DOHH2 (cell line): ENCODE data around the gene MED10.

Source experiments
- H3F3A ChIP-seq: fragments of 200-600 bp; sonication (generic), shearing (Covaris generic); 2 replicates; pipeline ENCODE4 v1.6.0; 2016; ENCODE audit warnings: antibody characterized with exemption, mild to moderate bottlenecking; ENCODE audit not compliant: control insufficient read depth, insufficient read depth
- H3K27ac ChIP-seq: fragments of 200-600 bp; sonication (generic); 2 replicates; pipeline ENCODE4 v1.5.1; 2014; ENCODE audit warnings: low read depth, mild to moderate bottlenecking, low read length, moderate library complexity
- H3K27me3 ChIP-seq: fragments of 200-600 bp; sonication (generic); 2 replicates; pipeline ENCODE4 v1.6.1; 2014; ENCODE audit warnings: mild to moderate bottlenecking, low read length, mixed read lengths; ENCODE audit not compliant: control insufficient read depth
- H3K36me3 ChIP-seq: fragments of 200-600 bp; sonication (generic); 2 replicates; pipeline ENCODE4 v1.6.1; 2014; ENCODE audit warnings: mild to moderate bottlenecking, low read length, moderate library complexity, mixed read lengths; ENCODE audit not compliant: control insufficient read depth
- H3K4me1 ChIP-seq: fragments of 200-600 bp; sonication (generic); 2 replicates; pipeline ENCODE4 v1.6.1; 2014; ENCODE audit warnings: mild to moderate bottlenecking, low read length, mixed read lengths; ENCODE audit not compliant: control insufficient read depth
- H3K4me2 ChIP-seq: fragments of 200-600 bp; sonication (generic); 2 replicates; pipeline ENCODE4 v1.6.0; 2014; ENCODE audit warnings: mild to moderate bottlenecking, low read length, moderate library complexity
- H3K4me3 ChIP-seq: fragments of 200-600 bp; sonication (generic); 2 replicates; pipeline ENCODE4 v1.5.1; 2014; ENCODE audit warnings: mild to moderate bottlenecking, low read length, mixed read lengths
- H3K79me2 ChIP-seq: fragments of 200-600 bp; sonication (generic); 2 replicates; pipeline ENCODE4 v1.6.1; 2014; ENCODE audit warnings: mild to moderate bottlenecking, low read length, mixed read lengths; ENCODE audit not compliant: control insufficient read depth
- H3K9me2 ChIP-seq: fragments of 200-600 bp; sonication (generic); replicated peaks from 2 replicates; pipeline ENCODE4 v1.6.1; 2014; ENCODE audit warnings: mild to moderate bottlenecking, low read length, mixed read lengths; ENCODE audit not compliant: control insufficient read depth
- H3K9me3 ChIP-seq: fragments of 200-600 bp; sonication (generic); 2 replicates; pipeline ENCODE4 v1.6.1; 2014; ENCODE audit warnings: antibody characterized with exemption, low read length, mixed read lengths; ENCODE audit not compliant: control insufficient read depth, insufficient read depth
- H4K20me1 ChIP-seq: fragments of 200-600 bp; sonication (generic); 2 replicates; pipeline ENCODE4 v1.6.0; 2014; ENCODE audit warnings: low read depth, mild to moderate bottlenecking, antibody characterized with exemption, low read length, moderate library complexity; ENCODE audit not compliant: control insufficient read depth, insufficient read depth
- CTCF ChIP-seq: fragments of 200-600 bp; sonication (generic); IDR thresholded peaks from one replicate; pipeline ENCODE4 v1.5.1; 2014; ENCODE audit warnings: antibody characterized with exemption, mild to moderate bottlenecking, low read depth, low read length; ENCODE audit not compliant: poor library complexity, severe bottlenecking
- EZH2phosphoT487 ChIP-seq: fragments of 200-600 bp; sonication (generic); IDR thresholded peaks from 2 replicates; pipeline ENCODE4 v1.6.1; 2017; ENCODE audit warnings: borderline replicate concordance, mild to moderate bottlenecking, antibody characterized with exemption, low read length, moderate library complexity, mixed read lengths

The MED10 gene

GRCh38 chr5:6394429-6395101, 16.2 kb upstream of the MED10 start:
- H3K9me2 ChIP-seq: no peaks in the 10 kb centered on the region
- H3K27me3 ChIP-seq: peaks cover 10% of the 10 kb centered on the region
- H3K4me3 ChIP-seq: no peak overlapping the region
- no peaks in the 10 kb centered on the region for H4K20me1 ChIP-seq
- no peaks in the 10 kb centered on the region for H3K4me1 ChIP-seq
- no peaks in the 10 kb centered on the region for H3K79me2 ChIP-seq
- H3K4me2 ChIP-seq: no peak overlapping the region
- H3F3A ChIP-seq: no peaks in the 10 kb centered on the region
- no peaks in the 10 kb centered on the region for H3K9me3 ChIP-seq
- no peak for TF ChIP-seq CTCF
- TF ChIP-seq EZH2phosphoT487: no peak
- H3K27ac ChIP-seq: no peak overlapping the region
- no peaks in the 10 kb centered on the region for H3K36me3 ChIP-seq

GRCh38 chr5:6393596-6394194, 15.3 kb upstream of the MED10 start:
- no peaks in the 10 kb centered on the region for H4K20me1 ChIP-seq
- no peaks in the 10 kb centered on the region for H3K9me2 ChIP-seq
- TF ChIP-seq CTCF (no peak), EZH2phosphoT487 (no peak)
- H3K27me3 ChIP-seq: peaks cover 10% of the 10 kb centered on the region
- no peak overlapping the region for H3K27ac ChIP-seq
- no peaks in the 10 kb centered on the region for H3K36me3 ChIP-seq
- H3K4me2 ChIP-seq: no peak overlapping the region
- no peaks in the 10 kb centered on the region for H3K9me3 ChIP-seq
- H3K79me2 ChIP-seq: no peaks in the 10 kb centered on the region
- no peak overlapping the region for H3K4me3 ChIP-seq
- H3K4me1 ChIP-seq: no peaks in the 10 kb centered on the region
- H3F3A ChIP-seq: no peaks in the 10 kb centered on the region

- H3K27ac ChIP-seq: no peak overlapping the region
These were observed 14.2 kb upstream of the MED10 start for GRCh38 chr5:6392561-6392960.

More at GRCh38 chr5:6392561-6392960, 14.2 kb upstream of the MED10 start:
- Histone ChIP-seq H3K4me1 (no peaks in the 10 kb centered on the region), H3K9me3 (no peaks in the 10 kb centered on the region), H3K27me3 (peaks cover 10% of the 10 kb centered on the region), H3K4me2 (no peak overlapping the region), H3K36me3 (no peaks in the 10 kb centered on the region), H4K20me1 (no peaks in the 10 kb centered on the region), H3K79me2 (no peaks in the 10 kb centered on the region), H3F3A (no peaks in the 10 kb centered on the region), H3K4me3 (no peak overlapping the region), H3K9me2 (no peaks in the 10 kb centered on the region)
- TF ChIP-seq CTCF: no peak
- TF ChIP-seq EZH2phosphoT487: no peak
